HFFc6 (cell line): ENCODE measurements around the gene ZP2. TPM values are rescaled to one million over a fixed set of nuclear protein-coding genes. Genes with fewer than 3 reads are reported as not detected.
"Not testable (repeated sequence)": the region's sequence is repeated elsewhere in the genome, so short reads cannot be mapped to it uniquely, and the experiment has no call there.

Source experiments
- DNase-seq: peaks from one replicate; pipeline ENCODE4 v3.0.0-alpha.2; 2018
- H3K27ac Mint-ChIP-seq: 2 replicates; pipeline ENCODE4 v1.8.0; 2020; ENCODE audit warnings: mild to moderate bottlenecking, mixed read lengths
- H3K27me3 Mint-ChIP-seq: 2 replicates; pipeline ENCODE4 v1.8.0; 2021; ENCODE audit warnings: mild to moderate bottlenecking, moderate library complexity, mixed read lengths; ENCODE audit not compliant: insufficient read depth
- H3K36me3 Mint-ChIP-seq: 2 replicates; pipeline ENCODE4 v1.8.0; 2021; ENCODE audit warnings: low read depth, mixed read lengths
- H3K4me1 Mint-ChIP-seq: 2 replicates; pipeline ENCODE4 v1.8.0; 2020; ENCODE audit warnings: low read depth, mixed read lengths
- H3K4me3 Mint-ChIP-seq: 2 replicates; pipeline ENCODE4 v1.8.0; 2020; ENCODE audit warnings: mild to moderate bottlenecking, moderate library complexity, mixed read lengths
- H3K9me3 Mint-ChIP-seq: 2 replicates; pipeline ENCODE4 v1.8.0; 2020; ENCODE audit warnings: mild to moderate bottlenecking, mixed read lengths
- total RNA-seq, 6 experiments: library from RNA; stranded (reverse); fragmentation: NEBNext Ultra II Directional; extraction: Animal tissue kit (Norgen Biotek cat#: 25700); gene quantifications; 2 replicates in 1 of 6; 3 replicates in 5 of 6; pipeline ENCODE4 v1.2.3, GENCODE V29; 2021
- TF ChIP-seq, protein P1 (sequence below): fragments of 200-600 bp; sonication (generic); IDR thresholded peaks from 2 replicates; pipeline ENCODE4 v1.5.0; 2021; ENCODE audit warnings: antibody characterized with exemption, mild to moderate bottlenecking

The ZP2 gene
- total RNA-seq, 6 experiments from 2014 or later = not detected

DNA sequence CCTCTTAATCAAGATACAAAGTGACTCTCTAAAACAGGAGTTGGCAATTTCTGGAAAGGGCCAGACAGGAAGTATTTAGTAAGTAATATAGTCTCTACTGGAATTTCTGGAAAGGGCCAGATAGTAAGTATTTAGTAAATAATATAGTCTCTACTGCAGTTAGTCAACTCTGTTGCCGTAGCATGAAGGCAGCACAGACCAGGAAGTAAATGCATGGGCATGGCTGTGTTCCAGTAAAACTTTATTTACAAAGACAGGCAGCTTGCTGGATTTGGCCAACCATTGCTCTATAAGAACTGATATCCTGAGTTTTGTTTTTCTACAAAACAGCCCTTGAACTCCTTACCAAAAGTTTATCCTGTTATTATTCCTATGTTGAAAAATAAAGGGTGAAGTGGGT, 36.0 kb downstream of the ZP2 start:
- Mint-ChIP-seq H3K36me3 (peaks cover 35% of the 10 kb centered on the region), H3K27ac (no peak overlapping the region)

DNA sequence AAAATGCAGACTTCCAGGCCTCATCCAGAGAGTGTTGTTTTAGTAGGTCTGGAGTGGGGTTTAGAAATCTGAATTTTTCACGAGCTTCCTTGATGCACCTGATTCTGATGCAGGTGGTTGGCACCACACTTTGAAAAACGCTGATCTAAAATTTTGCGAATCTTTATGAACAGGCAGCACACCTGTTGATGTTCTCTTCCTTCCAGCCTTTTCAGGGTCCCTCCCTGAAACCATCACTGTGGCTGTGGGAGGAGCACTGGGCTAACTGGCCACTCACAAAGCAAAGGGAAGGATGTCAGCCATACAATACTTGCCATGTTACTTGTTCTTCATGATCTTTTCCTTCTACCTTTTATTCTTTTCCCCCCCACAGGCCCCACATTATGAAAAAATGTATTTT, 38.7 kb downstream of the ZP2 start:
- no peaks in the 10 kb centered on the region for H3K9me3 Mint-ChIP-seq
- no peak for DNase-seq
- H3K4me3 Mint-ChIP-seq = no peak overlapping the region
- TF ChIP-seq, protein P1, sequence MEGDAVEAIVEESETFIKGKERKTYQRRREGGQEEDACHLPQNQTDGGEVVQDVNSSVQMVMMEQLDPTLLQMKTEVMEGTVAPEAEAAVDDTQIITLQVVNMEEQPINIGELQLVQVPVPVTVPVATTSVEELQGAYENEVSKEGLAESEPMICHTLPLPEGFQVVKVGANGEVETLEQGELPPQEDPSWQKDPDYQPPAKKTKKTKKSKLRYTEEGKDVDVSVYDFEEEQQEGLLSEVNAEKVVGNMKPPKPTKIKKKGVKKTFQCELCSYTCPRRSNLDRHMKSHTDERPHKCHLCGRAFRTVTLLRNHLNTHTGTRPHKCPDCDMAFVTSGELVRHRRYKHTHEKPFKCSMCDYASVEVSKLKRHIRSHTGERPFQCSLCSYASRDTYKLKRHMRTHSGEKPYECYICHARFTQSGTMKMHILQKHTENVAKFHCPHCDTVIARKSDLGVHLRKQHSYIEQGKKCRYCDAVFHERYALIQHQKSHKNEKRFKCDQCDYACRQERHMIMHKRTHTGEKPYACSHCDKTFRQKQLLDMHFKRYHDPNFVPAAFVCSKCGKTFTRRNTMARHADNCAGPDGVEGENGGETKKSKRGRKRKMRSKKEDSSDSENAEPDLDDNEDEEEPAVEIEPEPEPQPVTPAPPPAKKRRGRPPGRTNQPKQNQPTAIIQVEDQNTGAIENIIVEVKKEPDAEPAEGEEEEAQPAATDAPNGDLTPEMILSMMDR = no peak
- H3K4me1 Mint-ChIP-seq = peaks cover 18% of the 10 kb centered on the region
- H3K27ac Mint-ChIP-seq = no peak overlapping the region
- peaks cover 20% of the 10 kb centered on the region for H3K36me3 Mint-ChIP-seq
- no peaks in the 10 kb centered on the region; the same call in 1 of the 2 replicates for H3K27me3 Mint-ChIP-seq

More for the DNA sequence above, 36.0 kb downstream of the ZP2 start:
- TF ChIP-seq, protein P1 = no peak
- no peak for DNase-seq
- H3K9me3 Mint-ChIP-seq = no peaks in the 10 kb centered on the region
- no peak overlapping the region for H3K4me3 Mint-ChIP-seq
- H3K27me3 Mint-ChIP-seq = no peaks in the 10 kb centered on the region
- peaks cover 4% of the 10 kb centered on the region; the same call in 1 of the 2 replicates for H3K4me1 Mint-ChIP-seq

DNA sequence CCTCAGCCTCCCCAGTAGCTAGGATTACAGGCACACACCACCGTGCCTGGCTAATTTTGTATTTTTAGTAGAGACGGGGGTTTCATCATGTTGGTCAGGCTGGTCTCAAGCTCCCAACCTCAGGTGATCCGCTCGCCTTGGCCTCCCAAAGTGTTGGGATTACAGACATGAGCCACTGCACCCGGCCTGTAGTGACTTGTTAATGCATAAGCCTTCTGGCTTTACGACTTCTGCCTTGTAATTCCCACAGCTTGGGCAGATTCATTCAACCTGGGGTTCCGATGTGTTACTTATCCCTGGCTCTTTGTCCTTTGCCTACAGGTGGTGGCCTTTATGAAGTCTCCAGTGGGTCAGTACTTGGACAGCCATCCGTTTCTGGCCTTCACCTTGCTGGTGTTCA, 41.3 kb downstream of the ZP2 start:
- not testable (repeated sequence) for H3K9me3 Mint-ChIP-seq, DNase-seq, H3K4me3 Mint-ChIP-seq, H3K27me3 Mint-ChIP-seq, H3K27ac Mint-ChIP-seq
- H3K36me3 Mint-ChIP-seq = peaks cover 20% of the 10 kb centered on the region
- H3K4me1 Mint-ChIP-seq = peaks cover 27% of the 10 kb centered on the region

DNA sequence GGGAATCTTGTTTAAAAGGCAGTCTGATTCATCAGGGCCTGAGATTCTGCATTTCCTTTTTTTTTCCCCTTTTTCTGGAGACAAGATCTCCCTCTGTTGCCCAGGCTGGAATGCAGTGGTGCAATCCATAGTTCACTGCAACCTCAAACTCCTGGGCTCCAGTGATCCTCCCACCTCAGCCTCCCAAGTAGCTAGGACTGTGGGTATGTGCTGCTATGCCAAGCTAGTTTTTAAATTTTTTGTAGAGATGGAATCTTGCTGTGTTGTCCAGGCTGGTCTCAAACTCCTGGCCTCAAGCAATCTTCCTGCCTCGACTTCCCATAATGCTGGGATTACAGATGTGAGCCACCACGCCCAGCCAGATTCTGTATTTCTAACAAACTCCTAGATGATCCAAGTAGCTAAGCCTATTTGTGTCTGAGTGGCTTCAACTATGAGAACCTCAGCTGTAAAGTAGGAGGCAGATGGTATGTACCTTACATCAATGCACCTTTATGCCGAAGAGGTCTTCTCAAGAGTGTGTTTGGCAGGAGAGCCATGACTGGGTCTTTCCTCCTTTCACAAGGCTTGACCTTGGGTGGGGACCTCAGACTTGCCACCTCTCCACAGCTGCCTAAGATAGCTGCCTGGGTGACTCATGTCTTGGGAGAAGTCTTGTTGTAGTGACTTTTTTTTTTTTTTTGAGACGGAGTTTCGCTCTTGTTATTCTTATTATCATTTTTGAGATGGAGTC, 42.0 kb downstream of the ZP2 start:
- Mint-ChIP-seq H3K4me3 (no peak overlapping the region), H3K27me3 (peaks cover 2% of the 10 kb centered on the region; the same call in 1 of the 2 replicates), H3K4me1 (peaks cover 27% of the 10 kb centered on the region), H3K9me3 (no peaks in the 10 kb centered on the region), H3K27ac (no peak overlapping the region), H3K36me3 (peaks cover 27% of the 10 kb centered on the region)
- DNase-seq = peak; percentile 32
- TF ChIP-seq, protein P1 = no peak

DNA sequence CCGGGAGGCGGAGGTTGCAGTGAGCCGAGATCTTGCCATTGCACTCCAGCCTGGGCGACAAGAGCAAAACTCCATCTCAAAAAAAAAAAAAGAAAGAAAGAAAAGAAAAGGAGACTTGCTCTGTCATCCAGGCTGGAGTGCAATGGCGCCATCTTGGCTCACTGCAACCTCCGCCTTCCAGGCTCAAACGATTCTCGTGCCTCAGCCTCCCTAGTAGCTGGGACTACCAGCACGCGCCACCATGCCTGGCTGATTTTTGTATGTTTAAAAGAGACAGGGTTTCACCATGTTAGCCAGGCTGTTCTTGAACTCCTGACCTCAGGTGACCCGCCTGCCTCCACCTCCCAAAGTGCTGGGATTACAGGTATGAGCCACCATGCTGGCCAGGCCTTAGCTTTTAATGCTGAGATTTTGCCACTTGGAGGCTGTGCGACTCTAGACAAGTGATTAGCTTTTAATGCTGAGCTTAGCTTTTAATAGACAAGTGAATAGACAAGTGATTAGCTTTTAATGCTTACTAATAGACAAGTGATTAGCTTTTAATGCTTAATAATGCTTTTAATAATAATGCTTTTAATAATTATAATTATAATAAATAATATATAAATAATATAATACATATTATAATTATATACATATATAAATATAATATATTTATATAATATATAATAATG, 43.3 kb downstream of the ZP2 start:
- TF ChIP-seq, protein P1 = peak; percentile 10; the same call in 1 of the 2 replicates
- H3K27ac Mint-ChIP-seq = peak overlapping the region; percentile 61; the same call in 1 of the 2 replicates
- H3K4me3 Mint-ChIP-seq = no peak overlapping the region; the same call in 1 of the 2 replicates
- no peak for DNase-seq
- peaks cover 36% of the 10 kb centered on the region for H3K4me1 Mint-ChIP-seq
- no peaks in the 10 kb centered on the region for H3K9me3 Mint-ChIP-seq
- peaks cover 2% of the 10 kb centered on the region; the same call in 1 of the 2 replicates for H3K27me3 Mint-ChIP-seq
- peaks cover 29% of the 10 kb centered on the region for H3K36me3 Mint-ChIP-seq

DNA sequence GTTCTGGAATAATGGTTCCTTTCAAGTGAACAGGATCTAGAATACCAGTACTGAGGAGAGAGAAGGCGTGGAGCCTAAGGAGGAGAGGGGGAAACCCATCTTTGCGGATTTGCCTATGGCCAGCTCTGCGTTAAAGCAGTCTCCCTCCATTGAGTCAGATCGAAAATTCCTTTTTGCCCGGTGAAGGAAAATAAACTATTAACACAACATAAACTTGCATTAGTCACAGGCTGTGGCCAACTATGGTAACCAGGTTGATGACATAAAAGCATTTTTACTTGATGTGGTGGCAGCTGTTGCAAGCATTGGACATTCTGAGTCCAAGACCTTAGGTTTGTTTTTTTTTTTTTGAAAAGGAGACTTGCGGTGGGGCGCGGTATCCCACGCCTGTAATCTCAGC, 44.0 kb downstream of the ZP2 start:
- H3K4me1 Mint-ChIP-seq = peaks cover 43% of the 10 kb centered on the region
- peaks cover 2% of the 10 kb centered on the region; the same call in 1 of the 2 replicates for H3K27me3 Mint-ChIP-seq
- peak overlapping the region; percentile 81 for H3K27ac Mint-ChIP-seq
- TF ChIP-seq, protein P1 = no peak
- H3K4me3 Mint-ChIP-seq = peak overlapping the region; percentile 34
- peaks cover 28% of the 10 kb centered on the region for H3K36me3 Mint-ChIP-seq
- peak; percentile 97 for DNase-seq
- no peaks in the 10 kb centered on the region for H3K9me3 Mint-ChIP-seq
